Spleen (tissue), 7 donors: ENCODE results near the gene SLC18A3.

Source experiments
- CTCF ChIP-seq, 11 experiments: fragments of 200-600 bp in 7 of 11; fragments of 450-650 bp in 4 of 11; sonication (generic) in 4 of 11; IDR thresholded peaks in 8 of 11; conservative IDR thresholded peaks in 3 of 11; 1 replicate in 7 of 11; 2 replicates in 4 of 11; pipeline versions ENCODE4 v1.4.0 to v1.8.0; 2016 to 2021; ENCODE audit warnings: antibody characterized with exemption in 11 of 11, inconsistent platforms in 4 of 11, mild to moderate bottlenecking in 1 of 11
- POLR2A ChIP-seq, 3 donors: fragments of 450-650 bp; IDR thresholded peaks; one replicate each; pipeline ENCODE4 v1.5.1; 2017; ENCODE audit warnings: antibody characterized with exemption in 3 of 3, mild to moderate bottlenecking in 1 of 3
- POLR2AphosphoS5 ChIP-seq, 3 donors: sonication (generic); formaldehyde crosslinking; IDR thresholded peaks; one replicate each; pipeline ENCODE4 v1.5.1; 2017; ENCODE audit warnings: antibody characterized with exemption in 3 of 3
- donor health status: DM: no; HTN: no; CAD: no; lungs with moderate emphysema.
- donor health status: DM: no; HTN: no; CAD: no.
- donor health status: DM: no; HTN: no; CAD: no.

DNA sequence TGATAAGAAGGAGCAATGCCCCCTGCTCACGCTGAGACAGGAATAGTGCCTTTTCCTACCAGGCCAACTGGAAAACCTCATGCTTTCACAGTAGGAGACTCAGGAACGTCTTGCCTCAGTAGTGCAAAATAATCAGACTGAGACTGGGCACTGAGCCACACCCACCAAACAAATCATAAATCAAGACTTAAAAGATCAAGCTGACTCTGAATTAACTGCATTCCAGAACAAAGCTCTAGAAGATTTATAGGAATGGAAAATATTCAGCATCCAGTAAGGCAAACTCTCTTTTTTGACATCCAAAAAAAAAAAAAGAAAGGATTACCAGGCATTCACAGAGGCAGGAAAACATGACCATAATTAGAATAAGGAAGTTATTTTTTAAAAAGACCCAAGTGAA lies 30.5 kb upstream of the SLC18A3 start:
- no peak for TF ChIP-seq POLR2A (IDR thresholded peaks at IDR 0.05)
- TF ChIP-seq CTCF (IDR thresholded peaks at IDR 0.05 in 8 of 11, conservative IDR thresholded peaks at IDR 0.05 in 3 of 11): no peak
- no peak for TF ChIP-seq POLR2AphosphoS5 (IDR thresholded peaks at IDR 0.05)
